Fibroblast of lung (primary cell): ENCODE measurements around the gene SPHK2. TPM values are rescaled to one million over a fixed set of nuclear protein-coding genes. Genes with fewer than 3 reads are reported as not detected.

Source experiments
- DNase-seq, 2 donors: peaks; one replicate each; pipeline versions ENCODE4 v3.0.0 to v3.0.0-alpha.2; 2010; ENCODE audit warnings: low read depth in 2 of 2
- H2AFZ ChIP-seq: 2 replicates; pipeline ENCODE4 v1.5.1; 2012; ENCODE audit warnings: low read length, control low read depth, inconsistent platforms
- H3K27ac ChIP-seq: 2 replicates; pipeline ENCODE4 v1.5.1; 2011; ENCODE audit warnings: low read length, control low read depth; ENCODE audit not compliant: insufficient read depth
- H3K27me3 ChIP-seq: 2 replicates; pipeline ENCODE4 v1.5.1; 2011; ENCODE audit warnings: mild to moderate bottlenecking, low read length; ENCODE audit not compliant: control insufficient read depth, insufficient read depth
- H3K36me3 ChIP-seq: 2 replicates; pipeline ENCODE4 v1.5.1; 2011; ENCODE audit warnings: low read length; ENCODE audit not compliant: control insufficient read depth, insufficient read depth
- H3K4me1 ChIP-seq: 2 replicates; pipeline ENCODE4 v1.5.1; 2011; ENCODE audit warnings: low read length; ENCODE audit not compliant: control insufficient read depth, insufficient read depth; ENCODE audit errors: extremely low read depth
- H3K4me2 ChIP-seq: 2 replicates; pipeline ENCODE4 v1.5.1; 2011; ENCODE audit warnings: low read length, control low read depth; ENCODE audit not compliant: insufficient read depth; ENCODE audit errors: extremely low read depth
- H3K4me3 ChIP-seq, 4 experiments: fragments of 200-600 bp in 1 of 4; sonication (generic) in 1 of 4; replicated peaks in 1 of 4; 2 replicates each; pipeline ENCODE4 v1.5.1; 2011 to 2016; ENCODE audit warnings: low read length in 4 of 4, low read depth in 3 of 4, mild to moderate bottlenecking in 3 of 4, control low read depth in 2 of 4, inconsistent platforms in 1 of 4, mixed read lengths in 1 of 4; ENCODE audit not compliant: insufficient read depth in 1 of 4; ENCODE audit errors: control extremely low read depth in 1 of 4
- H3K79me2 ChIP-seq: 2 replicates; pipeline ENCODE4 v1.5.1; 2012; ENCODE audit warnings: mild to moderate bottlenecking, low read length, inconsistent platforms; ENCODE audit not compliant: control insufficient read depth, insufficient read depth
- H3K9ac ChIP-seq: 2 replicates; pipeline ENCODE4 v1.5.1; 2011; ENCODE audit warnings: mild to moderate bottlenecking, low read length, control low read depth; ENCODE audit not compliant: insufficient read depth
- H3K9me3 ChIP-seq: 2 replicates; pipeline ENCODE4 v1.5.1; 2012; ENCODE audit warnings: low read depth, low read length; ENCODE audit not compliant: control insufficient read depth, insufficient read depth
- H4K20me1 ChIP-seq: 2 replicates; pipeline ENCODE4 v1.5.1; 2011; ENCODE audit warnings: low read length; ENCODE audit not compliant: control insufficient read depth, insufficient read depth; ENCODE audit errors: extremely low read depth
- EZH2 ChIP-seq: IDR thresholded peaks from 2 replicates; pipeline ENCODE4 v1.5.1; 2012; ENCODE audit warnings: low read length, control low read depth, mild to moderate bottlenecking; ENCODE audit errors: missing control alignments
- polyA plus RNA-seq, 2 donors: library from polyadenylated mRNA; depleted of rRNA in 1 of 2; stranded (reverse) in 1 of 2; unstranded in 1 of 2; fragments of >200 nt; gene quantifications; 2 replicates each; pipeline ENCODE4 v1.2.1, GENCODE V29; 2011 to 2012; ENCODE audit warnings: missing spikeins in 1 of 2
- total RNA-seq: library from RNA; depleted of rRNA; stranded (reverse); fragments of >200 nt; gene quantifications from 2 replicates; pipeline ENCODE4 v1.2.1, GENCODE V29; 2014
- TF ChIP-seq, protein P1 (sequence below), 2 donors: IDR thresholded peaks in 1 of 2; conservative IDR thresholded peaks in 1 of 2; 1 replicate in 1 of 2; 2 replicates in 1 of 2; pipeline ENCODE4 v1.5.1; 2011 to 2012; ENCODE audit warnings: low read length in 2 of 2, control low read depth in 1 of 2, inconsistent platforms in 1 of 2, low read depth in 1 of 2, mild to moderate bottlenecking in 1 of 2

Gene SPHK2
- total and polyA plus RNA-seq, 2 donors (not counting 1 experiment from before 2014, with no cell fraction given), result 3.4 to 9.6 TPM

GRCh38 chr19:48624791-48625723 is 5.8 kb downstream of the SPHK2 start:
- peak overlapping the region; percentile 46 to 65 (median 54) for H3K4me3 ChIP-seq
- H2AFZ ChIP-seq, result no peak overlapping the region
- peak overlapping the region; percentile 56 for H3K27ac ChIP-seq
- H3K4me1 ChIP-seq, result peaks cover 9% of the 10 kb centered on the region
- H3K4me2 ChIP-seq, result peak overlapping the region; percentile 87
- H3K9me3 ChIP-seq, result no peaks in the 10 kb centered on the region
- H3K27me3 ChIP-seq, result no peaks in the 10 kb centered on the region
- TF ChIP-seq, protein P1, sequence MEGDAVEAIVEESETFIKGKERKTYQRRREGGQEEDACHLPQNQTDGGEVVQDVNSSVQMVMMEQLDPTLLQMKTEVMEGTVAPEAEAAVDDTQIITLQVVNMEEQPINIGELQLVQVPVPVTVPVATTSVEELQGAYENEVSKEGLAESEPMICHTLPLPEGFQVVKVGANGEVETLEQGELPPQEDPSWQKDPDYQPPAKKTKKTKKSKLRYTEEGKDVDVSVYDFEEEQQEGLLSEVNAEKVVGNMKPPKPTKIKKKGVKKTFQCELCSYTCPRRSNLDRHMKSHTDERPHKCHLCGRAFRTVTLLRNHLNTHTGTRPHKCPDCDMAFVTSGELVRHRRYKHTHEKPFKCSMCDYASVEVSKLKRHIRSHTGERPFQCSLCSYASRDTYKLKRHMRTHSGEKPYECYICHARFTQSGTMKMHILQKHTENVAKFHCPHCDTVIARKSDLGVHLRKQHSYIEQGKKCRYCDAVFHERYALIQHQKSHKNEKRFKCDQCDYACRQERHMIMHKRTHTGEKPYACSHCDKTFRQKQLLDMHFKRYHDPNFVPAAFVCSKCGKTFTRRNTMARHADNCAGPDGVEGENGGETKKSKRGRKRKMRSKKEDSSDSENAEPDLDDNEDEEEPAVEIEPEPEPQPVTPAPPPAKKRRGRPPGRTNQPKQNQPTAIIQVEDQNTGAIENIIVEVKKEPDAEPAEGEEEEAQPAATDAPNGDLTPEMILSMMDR (conservative IDR thresholded peaks at IDR 0.05 in 1 of 2, IDR thresholded peaks at IDR 0.05 in 1 of 2; ENCODE audit: low read depth in 1 of 2, low read length in 2 of 2), result no peak
- TF ChIP-seq EZH2, result no peak
- H3K79me2 ChIP-seq, result peaks cover 2% of the 10 kb centered on the region
- peaks cover 4% of the 10 kb centered on the region for H3K36me3 ChIP-seq
- no peaks in the 10 kb centered on the region for H4K20me1 ChIP-seq
- DNase-seq, result no peak
- peak overlapping the region; percentile 59 for H3K9ac ChIP-seq

GRCh38 chr19:48625891-48626327 is 6.6 kb downstream of the SPHK2 start:
- Histone ChIP-seq H3K4me3 (no peak overlapping the region), H3K9me3 (no peaks in the 10 kb centered on the region), H3K27ac (no peak overlapping the region), H4K20me1 (no peaks in the 10 kb centered on the region), H3K4me2 (no peak overlapping the region), H2AFZ (no peak overlapping the region), H3K4me1 (peaks cover 15% of the 10 kb centered on the region), H3K27me3 (no peaks in the 10 kb centered on the region), H3K9ac (no peak overlapping the region), H3K36me3 (peaks cover 4% of the 10 kb centered on the region), H3K79me2 (no peaks in the 10 kb centered on the region)
- no peak for DNase-seq
- TF ChIP-seq, protein P1 (conservative IDR thresholded peaks at IDR 0.05 in 1 of 2, IDR thresholded peaks at IDR 0.05 in 1 of 2; ENCODE audit: low read depth in 1 of 2, low read length in 2 of 2), result no peak
- TF ChIP-seq EZH2, result no peak

DNA sequence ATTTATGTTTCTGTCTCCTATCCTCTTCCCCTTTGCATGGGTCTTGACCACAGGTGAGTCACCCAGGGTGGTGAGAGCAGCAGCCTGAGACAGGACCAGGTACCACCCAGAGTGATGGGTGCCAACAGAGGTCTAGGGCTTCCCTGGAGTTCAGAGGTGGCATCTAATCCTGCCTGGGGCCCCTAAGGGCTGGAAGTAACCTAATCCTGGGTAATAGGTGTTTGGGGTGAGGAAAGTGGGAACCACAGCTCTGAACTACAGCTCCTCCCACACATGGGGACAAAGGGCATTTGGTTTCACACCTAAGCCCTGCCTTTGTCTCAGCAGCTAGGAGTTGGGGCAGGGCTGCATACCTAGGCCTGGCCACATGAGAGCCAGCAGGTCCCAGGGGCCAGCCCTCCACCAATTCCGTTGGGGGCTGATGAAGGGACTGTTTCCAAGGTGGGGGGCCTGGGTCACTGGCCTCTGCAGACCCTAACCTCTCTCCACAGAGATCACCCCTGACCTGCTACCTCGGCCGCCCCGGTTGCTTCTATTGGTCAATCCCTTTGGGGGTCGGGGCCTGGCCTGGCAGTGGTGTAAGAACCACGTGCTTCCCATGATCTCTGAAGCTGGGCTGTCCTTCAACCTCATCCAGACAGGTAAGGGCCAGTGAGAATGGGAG is 8.0 kb downstream of the SPHK2 start:
- no peak overlapping the region for H3K4me2 ChIP-seq
- H3K4me1 ChIP-seq, result peaks cover 16% of the 10 kb centered on the region
- no peak overlapping the region for H3K4me3 ChIP-seq
- H3K9me3 ChIP-seq, result no peaks in the 10 kb centered on the region
- peaks cover 4% of the 10 kb centered on the region for H3K36me3 ChIP-seq
- H3K79me2 ChIP-seq, result no peaks in the 10 kb centered on the region
- no peaks in the 10 kb centered on the region for H3K27me3 ChIP-seq
- DNase-seq, result no peak
- no peaks in the 10 kb centered on the region for H4K20me1 ChIP-seq
- no peak overlapping the region for H3K9ac ChIP-seq
- H2AFZ ChIP-seq, result no peak overlapping the region
- TF ChIP-seq EZH2, result no peak
- TF ChIP-seq, protein P1 (conservative IDR thresholded peaks at IDR 0.05 in 1 of 2, IDR thresholded peaks at IDR 0.05 in 1 of 2; ENCODE audit: low read depth in 1 of 2, low read length in 2 of 2), result no peak
- H3K27ac ChIP-seq, result no peak overlapping the region
